RWPE2 (cell line): Measurements from ENCODE around the gene EIF5A2.

Source experiments
- ATAC-seq: fragments of 200-7000 bp; cut with Tn5 transposase; 3 replicates; pipeline ENCODE4 v1.9.1; 2021; ENCODE audit warnings: low read depth
- DNase-seq: peaks from one replicate; pipeline ENCODE4 v3.0.0-alpha.2; 2020; ENCODE audit warnings: low spot score
- H3K27ac ChIP-seq: fragments of 450-650 bp; 2 replicates; pipeline ENCODE4 v1.5.1; 2017; ENCODE audit warnings: mild to moderate bottlenecking; ENCODE audit not compliant: poor library complexity, severe bottlenecking
- H3K27me3 ChIP-seq: fragments of 250-450 bp; sonication (Bioruptor Pico); 2 replicates; pipeline ENCODE4 v1.5.1; 2021; ENCODE audit warnings: mild to moderate bottlenecking, moderate library complexity; ENCODE audit not compliant: insufficient read depth, poor library complexity, severe bottlenecking
- H3K36me3 ChIP-seq: fragments of 250-450 bp; sonication (Bioruptor Pico); 2 replicates; pipeline ENCODE4 v1.5.1; 2020; ENCODE audit warnings: low read depth, mild to moderate bottlenecking, moderate library complexity
- H3K4me1 ChIP-seq: fragments of 250-450 bp; sonication (Bioruptor Pico); 2 replicates; pipeline ENCODE4 v1.5.1; 2021; ENCODE audit warnings: mild to moderate bottlenecking, moderate library complexity; ENCODE audit not compliant: insufficient read depth, poor library complexity, severe bottlenecking
- H3K4me3 ChIP-seq: fragments of 250-450 bp; sonication (Bioruptor Pico); 2 replicates; pipeline ENCODE4 v1.5.1; 2021; ENCODE audit warnings: mild to moderate bottlenecking, moderate library complexity; ENCODE audit not compliant: severe bottlenecking
- H3K9me3 ChIP-seq: fragments of 250-450 bp; sonication (Bioruptor Pico); 2 replicates; pipeline ENCODE4 v1.5.1; 2021; ENCODE audit warnings: mild to moderate bottlenecking, moderate library complexity; ENCODE audit not compliant: severe bottlenecking
- CTCF ChIP-seq: fragments of 450-650 bp; IDR thresholded peaks from one replicate; pipeline ENCODE4 v1.5.1; 2017; ENCODE audit warnings: mild to moderate bottlenecking, moderate library complexity; ENCODE audit not compliant: poor library complexity, severe bottlenecking

The EIF5A2 gene

GRCh38 chr3:170867143-170867937 is 41.1 kb downstream of the EIF5A2 start:
- Histone ChIP-seq H3K36me3 (peaks cover 40% of the 10 kb centered on the region), H3K4me3 (no peak overlapping the region), H3K27me3 (no peaks in the 10 kb centered on the region), H3K4me1 (peaks cover 11% of the 10 kb centered on the region), H3K9me3 (no peaks in the 10 kb centered on the region), H3K27ac (peak overlapping the region; percentile 73)
- no peak for TF ChIP-seq CTCF
- DNase-seq = no peak
- no peak for ATAC-seq

- Histone ChIP-seq H3K27ac (peak overlapping the region; percentile 73), H3K4me1 (peaks cover 11% of the 10 kb centered on the region), H3K27me3 (no peaks in the 10 kb centered on the region), H3K36me3 (peaks cover 40% of the 10 kb centered on the region), H3K4me3 (no peak overlapping the region), H3K9me3 (no peaks in the 10 kb centered on the region)
- ATAC-seq = no peak
- DNase-seq = no peak
- no peak for TF ChIP-seq CTCF
Observed at GRCh38 chr3:170866499-170866898, 41.9 kb downstream of the EIF5A2 start.

- no peak for TF ChIP-seq CTCF
- H3K4me1 ChIP-seq = peaks cover 11% of the 10 kb centered on the region
- no peak overlapping the region for H3K27ac ChIP-seq
- H3K36me3 ChIP-seq = peaks cover 40% of the 10 kb centered on the region
- H3K9me3 ChIP-seq = no peaks in the 10 kb centered on the region
- H3K27me3 ChIP-seq = no peaks in the 10 kb centered on the region
- no peak for DNase-seq
- ATAC-seq = peak; percentile 24
- H3K4me3 ChIP-seq = no peak overlapping the region
Observed at GRCh38 chr3:170865209-170866094, 43.0 kb downstream of the EIF5A2 start.

GRCh38 chr3:170864525-170865208 is 43.8 kb downstream of the EIF5A2 start:
- DNase-seq (no peak), ATAC-seq (peak; percentile 53)
- Histone ChIP-seq H3K9me3 (no peaks in the 10 kb centered on the region), H3K27ac (no peak overlapping the region), H3K36me3 (peaks cover 39% of the 10 kb centered on the region), H3K27me3 (no peaks in the 10 kb centered on the region), H3K4me1 (peaks cover 11% of the 10 kb centered on the region), H3K4me3 (no peak overlapping the region)
- peak; percentile 6 for TF ChIP-seq CTCF
